K562 (cell line): ENCODE measurements around the gene RPS19. TPM values are rescaled to one million over a fixed set of nuclear protein-coding genes. Genes with fewer than 3 reads are reported as not detected.
A peak's percentile ranks its signal among the peaks of the same experiment; 100 is the strongest.

Source experiments
- ATF1 ChIP-seq, 2 experiments: fragments of 450-650 bp in 1 of 2; IDR thresholded peaks; 2 replicates each; pipeline ENCODE4 v1.6.1; 2016; ENCODE audit warnings: missing compliant biosample characterization in 1 of 2, missing genetic modification characterization in 1 of 2
- BACH1 ChIP-seq: fragments of 200-800 bp; sonication (Bioruptor generic); IDR thresholded peaks from 2 replicates; pipeline ENCODE4 v1.6.1; 2016; ENCODE audit warnings: missing genetic modification characterization, missing compliant biosample characterization
- CEBPZ ChIP-seq: fragments of 150-350 bp; IDR thresholded peaks from 2 replicates; pipeline ENCODE4 v1.6.1; 2014; ENCODE audit warnings: low read depth, mild to moderate bottlenecking, low read length, borderline replicate concordance
- CREB3 ChIP-seq: fragments of 450-650 bp; conservative IDR thresholded peaks from 2 replicates; pipeline ENCODE4 v1.6.1; 2016; ENCODE audit warnings: missing genetic modification characterization, low read depth, mild to moderate bottlenecking, missing compliant biosample characterization, moderate library complexity
- FOXP4 ChIP-seq: sonication (generic); formaldehyde crosslinking; IDR thresholded peaks from 2 replicates; pipeline ENCODE4 v1.8.0; 2022; ENCODE audit warnings: mild to moderate bottlenecking, missing genetic modification reagents, borderline replicate concordance
- HLTF ChIP-seq: fragments of 450-650 bp; IDR thresholded peaks from 2 replicates; pipeline ENCODE4 v1.6.1; 2016
- HMBOX1 ChIP-seq: sonication (generic); IDR thresholded peaks from 2 replicates; pipeline ENCODE4 v1.6.1; 2016
- LARP7 ChIP-seq: fragments of 450-650 bp; IDR thresholded peaks from 2 replicates; pipeline ENCODE4 v1.6.1; 2016
- MTA2 ChIP-seq: fragments of 450-650 bp; IDR thresholded peaks from 2 replicates; pipeline ENCODE4 v1.6.1; 2016; ENCODE audit warnings: low read depth
- NFYB ChIP-seq: IDR thresholded peaks from 2 replicates; pipeline ENCODE4 v1.6.1; 2011; ENCODE audit warnings: mild to moderate bottlenecking, moderate library complexity; ENCODE audit not compliant: insufficient read length; ENCODE audit errors: extremely low read depth
- OTX1 ChIP-seq: fragments of 450-650 bp; formaldehyde crosslinking; IDR thresholded peaks from 2 replicates; pipeline ENCODE4 v1.4.0; 2022; ENCODE audit warnings: mild to moderate bottlenecking
- PREB ChIP-seq: sonication (generic); formaldehyde crosslinking; IDR thresholded peaks from 2 replicates; pipeline ENCODE4 v1.8.1; 2023; ENCODE audit warnings: mild to moderate bottlenecking, missing genetic modification reagents
- PRPF4 ChIP-seq: fragments of 200-400 bp; formaldehyde crosslinking; IDR thresholded peaks from one replicate; pipeline ENCODE4 v1.6.1; 2017; ENCODE audit warnings: low read length, low read depth, mild to moderate bottlenecking; ENCODE audit not compliant: insufficient read depth, poor library complexity, severe bottlenecking
- SP2 ChIP-seq: IDR thresholded peaks from 2 replicates; pipeline ENCODE4 v1.6.1; 2011; ENCODE audit warnings: mild to moderate bottlenecking, low read depth, low read length, moderate library complexity; ENCODE audit not compliant: poor library complexity, severe bottlenecking; ENCODE audit errors: extremely low read depth
- SREBF2 ChIP-seq: sonication (generic); formaldehyde crosslinking; IDR thresholded peaks from 2 replicates; pipeline ENCODE4 v1.4.0; 2020; ENCODE audit warnings: mild to moderate bottlenecking, missing genetic modification reagents
- TBP ChIP-seq: optimal IDR thresholded peaks from 2 replicates; pipeline ENCODE3; 2011; ENCODE audit warnings: low read depth, low read length, improper control_type of control experiment
- TCFL5 ChIP-seq: fragments of 250-450 bp; sonication (Bioruptor Pico); conservative IDR thresholded peaks from 2 replicates; pipeline ENCODE4 v1.6.1; 2021; ENCODE audit warnings: mild to moderate bottlenecking, moderate library complexity, matching md5 sums
- ZNF696 ChIP-seq: fragments of 250-450 bp; sonication (Bioruptor Pico); conservative IDR thresholded peaks from 2 replicates; pipeline ENCODE4 v1.4.0; 2020; ENCODE audit warnings: mild to moderate bottlenecking, moderate library complexity
- polyA plus RNA-seq, 8 experiments: library from polyadenylated mRNA; depleted of rRNA in 4 of 8; stranded (reverse) in 5 of 8; unstranded in 3 of 8; fragments of >200 nt; fragmentation: Nextera tagmentation in 2 of 8; fragmentation: Illumina TruSeq in 1 of 8; extraction: Ambion mirVana in 2 of 8; extraction: Trizol in 1 of 8; gene quantifications; 2 replicates each; pipeline versions ENCODE4 v1.2.1 to v1.2.3, GENCODE V29; 2011 to 2014; ENCODE audit warnings: inconsistent platforms in 1 of 8, missing spikeins in 1 of 8
- total RNA-seq, 7 experiments: library from RNA; depleted of rRNA in 6 of 7; stranded (reverse); fragments of >200 nt in 6 of 7; fragmentation: Illumina TruSeq in 2 of 7; extraction: Trizol in 2 of 7; gene quantifications; 2 replicates each; pipeline versions ENCODE4 v1.2.1 to v1.2.3, GENCODE V29; 2011 to 2021; ENCODE audit warnings: low replicate concordance in 1 of 7

RPS19 gene
- total and polyA plus RNA-seq, 9 of the 15 experiments (the other 6 are each of a cell fraction or from before 2014, with no cell fraction given): 1,964 to 3,408 (median 2,747) TPM

- TF ChIP-seq HMBOX1: no peak
- TF ChIP-seq FOXP4 (CRISPR knock-in tag): no peak
- no peak for TF ChIP-seq TCFL5 (CRISPR knock-in tag)
- TF ChIP-seq PREB (CRISPR knock-in tag): no peak
- TF ChIP-seq SREBF2 (CRISPR knock-in tag): no peak
- no peak for TF ChIP-seq SP2
- peak; percentile 74; the same call in 1 of the 2 replicates for TF ChIP-seq LARP7
- no peak for TF ChIP-seq CEBPZ
- no peak for TF ChIP-seq ZNF696 (CRISPR knock-in tag)
- TF ChIP-seq PRPF4: no peak
- TF ChIP-seq NFYB: no peak
- no peak for TF ChIP-seq ATF1 (CRISPR knock-in tag; IDR thresholded peaks at IDR 0.05)
- no peak for TF ChIP-seq ATF1 (tag; IDR thresholded peaks at IDR 0.05)
- TF ChIP-seq MTA2: no peak
- no peak for TF ChIP-seq CREB3 (tag)
- no peak for TF ChIP-seq HLTF
- TF ChIP-seq TBP: peak; percentile 29
- peak; percentile 60; the same call in 1 of the 2 replicates for TF ChIP-seq OTX1
- TF ChIP-seq BACH1: no peak
Measured at GRCh38 chr19:41882568-41883462, 22.8 kb downstream of the RPS19 start, which contains the start of gene ARHGEF1 (continued).
